Right atrium auricular region (tissue), 2 donors: Measurements from ENCODE around the gene SMIM1. TPM values are rescaled to one million over a fixed set of nuclear protein-coding genes. Genes with fewer than 3 reads are reported as not detected.
"Not testable (repeated sequence)": the region's sequence is repeated elsewhere in the genome, so short reads cannot be mapped to it uniquely, and the experiment has no call there.

ENCODE experiments used
- DNase-seq: peaks from one replicate; pipeline ENCODE4 v3.0.0-alpha.2; 2019; ENCODE audit warnings: low spot score
- H3K27ac ChIP-seq, 2 donors: fragments of 200-600 bp; sonication (generic); 1 replicate in 1 of 2; 2 replicates in 1 of 2; pipeline ENCODE4 v1.5.1; 2016 to 2019
- H3K27me3 ChIP-seq, 2 donors: fragments of 200-600 bp; sonication (generic); one replicate each; pipeline versions ENCODE4 v1.5.1 to v1.6.0; 2017 to 2019
- H3K36me3 ChIP-seq: fragments of 200-600 bp; sonication (generic); one replicate; pipeline ENCODE4 v1.5.1; 2016
- H3K4me1 ChIP-seq, 2 donors: fragments of 200-600 bp; sonication (generic); one replicate each; pipeline versions ENCODE4 v1.5.1 to v1.6.0; 2017 to 2019
- H3K4me3 ChIP-seq, 2 donors: fragments of 200-600 bp; sonication (generic); 1 replicate in 1 of 2; 2 replicates in 1 of 2; pipeline ENCODE4 v1.5.1; 2017 to 2019; ENCODE audit warnings: mild to moderate bottlenecking in 1 of 2, moderate library complexity in 1 of 2
- H3K9me3 ChIP-seq, 2 donors: fragments of 200-600 bp; sonication (generic); one replicate each; pipeline ENCODE4 v1.5.1; 2019
- total RNA-seq, 2 donors: library from RNA; depleted of rRNA; stranded (reverse); fragments of >200 nt; gene quantifications; one replicate each; pipeline ENCODE4 v1.1.0, GENCODE V29; 2016
- TF ChIP-seq, protein P1 (sequence below), 2 donors: fragments of 200-600 bp; sonication (generic); IDR thresholded peaks; one replicate each; pipeline ENCODE4 v1.5.1; 2019; ENCODE audit warnings: antibody characterized with exemption in 2 of 2

Gene SMIM1
- total RNA-seq, 2 donors from 2014 or later = 40.4 to 54.6 TPM

DNA sequence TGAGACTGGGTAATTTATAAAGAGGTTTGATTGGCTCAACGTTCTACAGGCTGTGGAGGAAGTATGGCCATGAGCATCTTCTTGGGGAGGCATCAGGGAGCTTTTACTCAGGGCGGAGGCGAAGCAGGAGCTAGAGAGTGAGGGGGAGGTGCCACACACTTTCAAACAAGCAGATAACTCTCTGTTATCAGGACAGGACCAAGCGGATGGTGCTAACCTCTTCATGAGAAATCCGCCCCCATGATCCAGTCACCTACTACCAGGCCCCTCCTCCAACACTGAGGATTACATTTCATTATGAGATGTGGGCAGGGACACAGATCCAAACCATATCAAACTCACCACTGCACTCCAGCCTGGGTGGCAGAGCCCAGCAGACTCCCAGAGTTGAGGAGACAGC lies 35.2 kb downstream of the SMIM1 start:
- Histone ChIP-seq H3K27me3 (no peaks in the 10 kb centered on the region), H3K4me1 (no peaks in the 10 kb centered on the region), H3K36me3 (no peaks in the 10 kb centered on the region), H3K27ac (no peak overlapping the region), H3K9me3 (no peaks in the 10 kb centered on the region), H3K4me3 (no peak overlapping the region)
- TF ChIP-seq, protein P1, sequence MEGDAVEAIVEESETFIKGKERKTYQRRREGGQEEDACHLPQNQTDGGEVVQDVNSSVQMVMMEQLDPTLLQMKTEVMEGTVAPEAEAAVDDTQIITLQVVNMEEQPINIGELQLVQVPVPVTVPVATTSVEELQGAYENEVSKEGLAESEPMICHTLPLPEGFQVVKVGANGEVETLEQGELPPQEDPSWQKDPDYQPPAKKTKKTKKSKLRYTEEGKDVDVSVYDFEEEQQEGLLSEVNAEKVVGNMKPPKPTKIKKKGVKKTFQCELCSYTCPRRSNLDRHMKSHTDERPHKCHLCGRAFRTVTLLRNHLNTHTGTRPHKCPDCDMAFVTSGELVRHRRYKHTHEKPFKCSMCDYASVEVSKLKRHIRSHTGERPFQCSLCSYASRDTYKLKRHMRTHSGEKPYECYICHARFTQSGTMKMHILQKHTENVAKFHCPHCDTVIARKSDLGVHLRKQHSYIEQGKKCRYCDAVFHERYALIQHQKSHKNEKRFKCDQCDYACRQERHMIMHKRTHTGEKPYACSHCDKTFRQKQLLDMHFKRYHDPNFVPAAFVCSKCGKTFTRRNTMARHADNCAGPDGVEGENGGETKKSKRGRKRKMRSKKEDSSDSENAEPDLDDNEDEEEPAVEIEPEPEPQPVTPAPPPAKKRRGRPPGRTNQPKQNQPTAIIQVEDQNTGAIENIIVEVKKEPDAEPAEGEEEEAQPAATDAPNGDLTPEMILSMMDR (IDR thresholded peaks at IDR 0.05) = no peak
- no peak for DNase-seq

DNA sequence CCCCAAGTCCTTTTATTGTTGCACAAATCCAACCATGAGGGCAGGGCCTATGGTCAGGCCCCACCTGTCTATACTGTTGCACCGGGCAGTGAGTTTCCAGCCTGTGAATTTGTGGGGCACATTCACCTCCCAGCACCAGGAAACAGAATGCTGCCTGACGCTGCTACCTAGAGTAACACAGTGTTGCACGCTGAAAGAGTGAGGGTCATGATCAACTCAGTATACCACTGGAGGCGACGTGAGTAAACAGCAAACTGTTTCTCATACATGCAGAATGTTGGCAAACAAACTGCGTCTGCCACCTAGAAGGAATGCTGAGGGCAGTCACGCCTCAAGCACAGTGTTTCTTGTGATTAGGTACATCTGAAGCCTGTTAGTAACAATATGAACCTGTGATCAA lies 37.1 kb downstream of the SMIM1 start:
- no peak overlapping the region for H3K4me3 ChIP-seq
- TF ChIP-seq, protein P1 (IDR thresholded peaks at IDR 0.05) = no peak
- H3K36me3 ChIP-seq = peaks cover 4% of the 10 kb centered on the region
- no peaks in the 10 kb centered on the region for H3K9me3 ChIP-seq
- H3K27ac ChIP-seq = no peak overlapping the region
- no peaks in the 10 kb centered on the region for H3K27me3 ChIP-seq
- DNase-seq = no peak
- no peaks in the 10 kb centered on the region for H3K4me1 ChIP-seq

DNA sequence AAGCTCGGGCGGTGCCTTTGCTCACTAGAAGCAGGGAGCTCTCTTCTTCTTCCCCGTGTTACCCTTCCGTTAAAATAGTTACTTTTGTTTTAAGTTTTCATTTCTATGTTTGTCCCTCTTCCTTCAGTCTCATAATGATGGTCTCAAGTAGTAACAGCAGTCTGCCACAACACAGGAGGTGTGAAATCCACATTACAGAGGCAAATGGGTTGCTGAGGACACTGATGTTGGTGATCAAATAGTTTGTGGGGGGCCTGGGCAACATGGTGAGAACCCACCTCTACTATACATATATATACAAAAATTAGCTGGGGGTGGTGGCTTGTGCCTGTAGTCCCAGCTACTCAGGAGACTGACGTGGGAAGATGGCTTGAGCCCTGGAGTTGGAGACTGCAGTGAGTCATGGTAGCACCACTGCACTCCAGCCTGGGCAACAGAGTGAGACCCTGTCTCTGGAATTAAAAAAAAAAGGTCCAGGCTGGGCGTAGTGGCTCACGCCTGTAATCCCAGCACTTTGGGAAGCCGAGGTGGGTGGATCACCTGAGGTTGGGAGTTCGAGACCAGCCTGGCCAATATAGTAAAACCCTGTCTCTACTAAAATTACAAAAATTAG lies 37.7 kb downstream of the SMIM1 start:
- H3K36me3 ChIP-seq, H3K4me1 ChIP-seq, DNase-seq, H3K4me3 ChIP-seq, H3K9me3 ChIP-seq, H3K27ac ChIP-seq, H3K27me3 ChIP-seq: not testable (repeated sequence)

DNA sequence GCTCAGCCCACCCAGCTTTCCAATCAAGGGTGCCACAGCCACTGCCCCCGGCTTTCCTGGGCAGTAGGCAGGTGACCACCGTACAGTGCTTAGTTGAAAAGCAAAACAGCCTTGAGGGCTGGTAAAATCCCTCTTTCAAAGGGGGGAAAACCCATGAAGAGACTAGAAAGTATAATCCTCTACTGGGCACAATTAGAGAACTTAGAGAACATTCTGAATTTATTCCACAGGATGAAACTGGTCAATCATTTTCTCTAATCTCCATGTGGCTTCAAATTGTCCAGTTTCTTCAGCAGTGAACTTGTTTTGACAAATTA lies 39.0 kb downstream of the SMIM1 start:
- Histone ChIP-seq H3K36me3 (peaks cover 18% of the 10 kb centered on the region), H3K27me3 (no peaks in the 10 kb centered on the region), H3K4me3 (no peak overlapping the region), H3K4me1 (no peaks in the 10 kb centered on the region), H3K9me3 (no peaks in the 10 kb centered on the region), H3K27ac (no peak overlapping the region)
- DNase-seq = no peak
- TF ChIP-seq, protein P1 (IDR thresholded peaks at IDR 0.05) = no peak

DNA sequence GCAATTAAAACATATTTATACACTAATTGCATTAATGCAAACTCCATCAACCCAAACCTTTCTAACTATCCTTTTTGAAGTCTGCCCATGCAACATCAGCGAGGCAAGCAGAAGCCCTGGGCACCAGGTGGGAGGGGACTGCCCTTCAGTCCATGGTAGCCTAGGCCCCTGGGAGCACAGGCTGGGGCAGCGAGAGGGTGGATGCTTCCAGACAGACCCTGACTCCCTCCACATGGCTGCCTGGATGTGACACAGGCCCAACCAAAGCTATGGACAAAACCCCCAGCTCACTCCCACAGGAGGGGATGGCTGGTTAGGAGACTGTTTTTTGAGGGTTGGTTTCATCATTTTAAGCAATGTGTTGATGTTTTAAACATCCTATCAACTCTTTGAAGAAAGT lies 41.5 kb downstream of the SMIM1 start:
- no peaks in the 10 kb centered on the region for H3K4me1 ChIP-seq
- no peaks in the 10 kb centered on the region for H3K9me3 ChIP-seq
- DNase-seq = no peak
- TF ChIP-seq, protein P1 (IDR thresholded peaks at IDR 0.05) = no peak
- H3K27me3 ChIP-seq = no peaks in the 10 kb centered on the region
- H3K36me3 ChIP-seq = peaks cover 18% of the 10 kb centered on the region
- no peak overlapping the region for H3K27ac ChIP-seq
- H3K4me3 ChIP-seq = no peak overlapping the region

DNA sequence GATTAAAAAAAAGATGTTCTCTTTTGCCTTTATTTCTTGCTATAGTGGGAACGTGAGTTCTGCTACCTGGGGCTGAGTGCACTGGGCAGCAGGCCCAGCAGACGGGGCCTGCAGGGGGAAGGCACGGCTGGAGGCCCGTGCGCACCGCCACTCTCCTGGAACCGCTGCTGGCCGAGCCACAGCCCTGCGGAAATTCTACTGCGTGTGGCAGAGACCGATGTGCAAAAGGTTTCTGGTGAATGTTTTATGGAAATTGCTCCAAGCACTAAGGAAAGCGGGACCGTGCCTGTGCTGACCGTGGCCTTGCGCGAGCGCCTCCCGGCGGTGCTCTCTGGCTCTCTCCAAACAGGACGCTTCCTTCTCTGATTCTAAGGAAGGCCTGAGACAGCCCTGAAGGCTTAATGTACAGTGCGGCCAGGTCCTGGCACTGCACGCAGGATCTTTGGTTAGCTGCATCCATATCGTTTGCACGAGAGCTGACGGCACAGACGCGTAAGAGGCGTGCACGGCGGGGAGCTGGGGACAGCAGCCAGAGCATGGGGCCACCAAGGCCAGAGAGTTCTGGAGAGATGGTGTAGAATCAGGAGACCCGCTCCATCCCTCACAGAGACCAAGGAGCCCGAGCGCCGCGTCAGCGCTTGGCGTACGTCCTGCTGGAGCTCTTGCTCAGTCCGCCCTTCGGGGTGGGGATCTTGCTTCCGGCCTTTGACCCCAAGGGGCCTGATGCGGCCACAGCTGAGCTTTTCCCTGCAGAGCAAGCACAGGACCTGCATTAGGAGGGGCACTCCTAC lies 42.4 kb downstream of the SMIM1 start:
- no peak overlapping the region for H3K4me3 ChIP-seq
- TF ChIP-seq, protein P1 (IDR thresholded peaks at IDR 0.05) = no peak
- H3K27ac ChIP-seq = no peak overlapping the region
- no peaks in the 10 kb centered on the region for H3K9me3 ChIP-seq
- peaks cover 21% of the 10 kb centered on the region for H3K36me3 ChIP-seq
- H3K27me3 ChIP-seq = no peaks in the 10 kb centered on the region
- no peak for DNase-seq
- H3K4me1 ChIP-seq = no peaks in the 10 kb centered on the region
